ENCODE data around the gene CR1L.
"Not testable (repeated sequence)": the region's sequence is repeated elsewhere in the genome, so short reads cannot be mapped to it uniquely, and the experiment has no call there.

CR1L gene

GRCh38 chr1:207762622-207763021 lies 117.7 kb downstream of the CR1L start:
- in situ Hi-C loops (cut with MboI; ENCODE audit: low pct_unique_long_range_greater_than_20kb, low sequenced_read_pairs, unreplicated experiment) = no loop called here
- DNase-seq (ENCODE audit: low spot score) = no peak
- TF ChIP-seq CTCF (IDR thresholded peaks at IDR 0.05; ENCODE audit: extremely low read depth, insufficient read depth, missing control alignments) = no peak

- no peak for DNase-seq (ENCODE audit: low spot score)
- in situ Hi-C loops (cut with MboI; ENCODE audit: low pct_unique_long_range_greater_than_20kb, low sequenced_read_pairs, unreplicated experiment) = no loop called here
- no peak for TF ChIP-seq CTCF (IDR thresholded peaks at IDR 0.05; ENCODE audit: extremely low read depth, insufficient read depth, missing control alignments)
Measured at GRCh38 chr1:207763091-207763490, 118.2 kb downstream of the CR1L start.

GRCh38 chr1:207763972-207764371 lies 119.0 kb downstream of the CR1L start:
- no peak for TF ChIP-seq CTCF (IDR thresholded peaks at IDR 0.05; ENCODE audit: extremely low read depth, insufficient read depth, missing control alignments)
- DNase-seq (ENCODE audit: low spot score) = no peak
- in situ Hi-C loops (cut with MboI; ENCODE audit: low pct_unique_long_range_greater_than_20kb, low sequenced_read_pairs, unreplicated experiment) = no loop called here

- in situ Hi-C loops (cut with MboI; ENCODE audit: low pct_unique_long_range_greater_than_20kb, low sequenced_read_pairs, unreplicated experiment) = no loop called here
- no peak for TF ChIP-seq CTCF (IDR thresholded peaks at IDR 0.05; ENCODE audit: extremely low read depth, insufficient read depth, missing control alignments)
- no peak for DNase-seq (ENCODE audit: low spot score)
Measured at GRCh38 chr1:207766569-207766968, 121.6 kb downstream of the CR1L start.

GRCh38 chr1:207770514-207770913 lies 125.6 kb downstream of the CR1L start:
- in situ Hi-C loops (cut with MboI; ENCODE audit: low pct_unique_long_range_greater_than_20kb, low sequenced_read_pairs, unreplicated experiment); DNase-seq (ENCODE audit: low spot score): not testable (repeated sequence)
